Colonic mucosa (tissue), 4 donors: ENCODE data around the gene CUL7. TPM values are rescaled to one million over a fixed set of nuclear protein-coding genes. Genes with fewer than 3 reads are reported as not detected.

Experiments
- DNase-seq: peaks from one replicate; pipeline ENCODE4 v3.0.0-alpha.2; 2020
- H3K27ac ChIP-seq: fragments of 200-600 bp; one replicate; pipeline ENCODE4 v1.8.0; 2021
- H3K27me3 ChIP-seq: fragments of 200-600 bp; one replicate; pipeline ENCODE4 v1.8.0; 2021
- H3K36me3 ChIP-seq: fragments of 200-600 bp; one replicate; pipeline ENCODE4 v1.8.0; 2021
- H3K4me1 ChIP-seq: fragments of 200-600 bp; one replicate; pipeline ENCODE4 v1.8.0; 2021; ENCODE audit warnings: mild to moderate bottlenecking
- H3K4me3 ChIP-seq: fragments of 200-600 bp; one replicate; pipeline ENCODE4 v1.8.0; 2021
- H3K9ac ChIP-seq, 2 donors: one replicate each; pipeline ENCODE4 v1.7.0; 2013; ENCODE audit warnings: control low read depth in 2 of 2, low read depth in 2 of 2, low read length in 2 of 2
- H3K9me3 ChIP-seq: fragments of 200-600 bp; one replicate; pipeline ENCODE4 v1.8.0; 2021
- intact Hi-C: fragments of 100-400 bp; cut with DNase I; formaldehyde crosslinking; loops from one replicate; pipeline ENCODE4 v1.14.1; 2022
- total RNA-seq, 2 donors: library from RNA; stranded (reverse); fragmentation: NEBNext Ultra II Directional in 1 of 2; extraction: Animal tissue kit (Norgen Biotek cat#: 25700) in 1 of 2; gene quantifications; one replicate each; pipeline ENCODE4 v1.2.1, GENCODE V29; 2021
- TF ChIP-seq, protein P1 (sequence below): fragments of 200-600 bp; IDR thresholded peaks from one replicate; pipeline ENCODE4 v1.8.0; 2022; ENCODE audit warnings: antibody characterized with exemption, mild to moderate bottlenecking
- donor health status: healthy.
- donor health status: DM: no; HTN: no; CAD: no.
- donor health status: DM: no; HTN: no; CAD: no.

Gene CUL7
- 10 to 100 TPM; 13.7 to 15.3 TPM for total RNA-seq

DNA sequence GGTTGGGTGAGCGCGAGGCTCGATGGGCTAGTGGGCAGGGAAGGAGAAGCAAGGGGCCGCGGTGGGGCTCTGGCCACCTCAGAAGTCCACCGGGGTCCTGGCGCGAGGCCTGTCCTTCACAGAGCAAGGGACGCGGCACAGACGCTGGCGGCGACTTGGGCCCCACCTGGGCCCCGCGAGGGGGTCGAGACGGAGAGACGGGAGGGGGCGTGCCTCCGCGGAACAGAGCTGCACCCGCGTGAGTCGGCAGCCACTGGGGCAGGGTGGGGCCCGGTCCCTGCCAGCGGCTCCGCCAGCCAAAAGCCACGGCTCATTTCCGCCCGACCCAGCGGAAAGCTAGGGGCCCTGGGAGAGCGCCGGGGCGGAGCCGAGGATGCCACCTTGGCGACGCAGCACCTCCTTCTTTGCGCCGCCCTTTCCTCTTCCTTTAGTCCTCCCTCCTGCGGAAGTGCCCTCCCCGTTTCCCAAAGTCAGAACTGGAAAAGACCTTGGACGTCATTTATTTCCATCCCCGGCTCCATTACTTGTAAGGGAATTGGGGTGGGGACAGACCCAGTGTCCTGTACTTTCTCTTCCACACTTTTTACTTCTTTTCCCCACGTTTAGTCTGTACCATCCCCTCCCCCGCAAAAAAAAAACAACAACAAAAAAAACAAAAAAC, at the start of gene CUL7:
CUL7 (minus strand) TSS at position 307 of the 661 bp plus-strand sequence. CDS start 1,063 bp downstream, outside the sequence.
- H3K36me3 ChIP-seq, result no peaks in the 10 kb centered on the region
- intact Hi-C loops, result no loop called here
- H3K4me1 ChIP-seq, result peaks cover 14% of the 10 kb centered on the region
- H3K27me3 ChIP-seq, result no peaks in the 10 kb centered on the region
- peak; percentile 95 for DNase-seq
- no peaks in the 10 kb centered on the region for H3K9me3 ChIP-seq
- H3K4me3 ChIP-seq, result peak within 1 kb of the TSS; percentile 84
- H3K9ac ChIP-seq, result peak within 1 kb of the TSS; percentile 89 to 92
- H3K27ac ChIP-seq, result peak within 1 kb of the TSS; percentile 87
- TF ChIP-seq, protein P1, sequence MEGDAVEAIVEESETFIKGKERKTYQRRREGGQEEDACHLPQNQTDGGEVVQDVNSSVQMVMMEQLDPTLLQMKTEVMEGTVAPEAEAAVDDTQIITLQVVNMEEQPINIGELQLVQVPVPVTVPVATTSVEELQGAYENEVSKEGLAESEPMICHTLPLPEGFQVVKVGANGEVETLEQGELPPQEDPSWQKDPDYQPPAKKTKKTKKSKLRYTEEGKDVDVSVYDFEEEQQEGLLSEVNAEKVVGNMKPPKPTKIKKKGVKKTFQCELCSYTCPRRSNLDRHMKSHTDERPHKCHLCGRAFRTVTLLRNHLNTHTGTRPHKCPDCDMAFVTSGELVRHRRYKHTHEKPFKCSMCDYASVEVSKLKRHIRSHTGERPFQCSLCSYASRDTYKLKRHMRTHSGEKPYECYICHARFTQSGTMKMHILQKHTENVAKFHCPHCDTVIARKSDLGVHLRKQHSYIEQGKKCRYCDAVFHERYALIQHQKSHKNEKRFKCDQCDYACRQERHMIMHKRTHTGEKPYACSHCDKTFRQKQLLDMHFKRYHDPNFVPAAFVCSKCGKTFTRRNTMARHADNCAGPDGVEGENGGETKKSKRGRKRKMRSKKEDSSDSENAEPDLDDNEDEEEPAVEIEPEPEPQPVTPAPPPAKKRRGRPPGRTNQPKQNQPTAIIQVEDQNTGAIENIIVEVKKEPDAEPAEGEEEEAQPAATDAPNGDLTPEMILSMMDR, result no peak

DNA sequence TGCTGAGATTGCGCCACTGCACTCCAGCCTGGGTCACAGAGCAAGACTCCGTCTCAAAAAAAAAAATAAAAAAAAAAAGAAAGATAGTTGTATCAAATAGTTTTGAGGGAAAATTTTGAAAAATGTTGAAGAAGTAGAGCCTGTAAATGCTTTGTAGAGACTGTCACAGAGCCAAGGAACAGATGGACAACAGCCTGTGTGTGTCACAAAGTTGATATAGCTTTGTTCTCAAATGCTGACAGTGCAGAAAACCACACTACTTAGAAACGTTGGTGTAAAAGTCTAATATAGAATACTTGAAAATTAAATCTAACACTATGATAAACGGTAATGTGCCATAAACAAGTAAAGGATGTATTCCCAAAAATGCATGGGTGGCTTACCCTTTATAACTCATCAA, 47.8 kb upstream of the CUL7 start:
- H3K9me3 ChIP-seq, result no peaks in the 10 kb centered on the region
- H3K36me3 ChIP-seq, result no peaks in the 10 kb centered on the region
- no peaks in the 10 kb centered on the region for H3K4me1 ChIP-seq
- H3K4me3 ChIP-seq, result no peak overlapping the region
- no peak overlapping the region for H3K27ac ChIP-seq
- TF ChIP-seq, protein P1, result no peak
- intact Hi-C loops, result no loop called here
- no peaks in the 10 kb centered on the region for H3K27me3 ChIP-seq
- DNase-seq, result no peak
- H3K9ac ChIP-seq, result no peak overlapping the region

DNA sequence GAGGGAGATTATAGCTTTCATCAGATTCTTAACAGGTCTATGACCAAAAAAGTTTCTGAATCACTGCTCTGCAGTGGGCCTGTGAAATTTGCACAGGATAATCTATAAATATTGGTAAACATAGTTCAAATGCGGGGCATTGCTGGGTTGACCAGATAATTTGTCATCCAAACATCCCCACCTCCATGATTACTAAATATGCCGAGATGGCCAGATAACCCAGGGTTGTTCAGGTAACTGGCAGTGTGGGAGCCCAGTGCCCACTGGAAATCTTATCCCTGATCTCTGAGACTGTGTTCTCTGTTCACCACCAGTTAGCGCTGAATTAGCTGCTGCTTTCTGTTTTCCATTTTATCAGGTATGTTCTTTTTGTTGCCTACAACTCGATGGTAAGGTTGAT, 43.9 kb upstream of the CUL7 start:
- H3K9me3 ChIP-seq, result no peaks in the 10 kb centered on the region
- TF ChIP-seq, protein P1, result no peak
- no peak overlapping the region for H3K9ac ChIP-seq
- no peak overlapping the region for H3K27ac ChIP-seq
- H3K36me3 ChIP-seq, result no peaks in the 10 kb centered on the region
- no peak overlapping the region for H3K4me3 ChIP-seq
- H3K27me3 ChIP-seq, result no peaks in the 10 kb centered on the region
- H3K4me1 ChIP-seq, result no peaks in the 10 kb centered on the region
- DNase-seq, result no peak
- intact Hi-C loops, result no loop called here

DNA sequence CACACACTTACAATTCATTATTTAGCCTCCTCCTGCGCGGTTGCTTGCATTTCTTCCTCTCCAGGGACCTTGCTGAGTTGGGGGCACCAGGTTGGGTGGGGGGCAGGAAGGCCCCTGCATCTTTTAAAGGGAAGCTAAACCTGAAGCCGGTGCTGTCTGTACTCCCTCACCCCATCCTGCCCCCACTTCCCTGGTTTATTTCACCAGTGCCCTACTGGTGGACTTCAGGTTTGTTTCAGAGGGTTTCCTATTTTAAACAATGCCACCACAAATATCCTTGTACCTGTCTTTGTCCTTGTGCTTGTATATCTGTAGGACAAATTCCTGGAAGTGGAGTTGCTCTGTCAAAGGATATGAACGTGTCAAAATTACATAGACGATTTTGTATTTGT, 43.4 kb upstream of the CUL7 start:
- H3K9ac ChIP-seq, result no peak overlapping the region
- TF ChIP-seq, protein P1, result no peak
- H3K36me3 ChIP-seq, result no peaks in the 10 kb centered on the region
- H3K9me3 ChIP-seq, result no peaks in the 10 kb centered on the region
- intact Hi-C loops, result no loop called here
- DNase-seq, result no peak
- no peak overlapping the region for H3K4me3 ChIP-seq
- H3K27me3 ChIP-seq, result no peaks in the 10 kb centered on the region
- no peak overlapping the region for H3K27ac ChIP-seq
- no peaks in the 10 kb centered on the region for H3K4me1 ChIP-seq

DNA sequence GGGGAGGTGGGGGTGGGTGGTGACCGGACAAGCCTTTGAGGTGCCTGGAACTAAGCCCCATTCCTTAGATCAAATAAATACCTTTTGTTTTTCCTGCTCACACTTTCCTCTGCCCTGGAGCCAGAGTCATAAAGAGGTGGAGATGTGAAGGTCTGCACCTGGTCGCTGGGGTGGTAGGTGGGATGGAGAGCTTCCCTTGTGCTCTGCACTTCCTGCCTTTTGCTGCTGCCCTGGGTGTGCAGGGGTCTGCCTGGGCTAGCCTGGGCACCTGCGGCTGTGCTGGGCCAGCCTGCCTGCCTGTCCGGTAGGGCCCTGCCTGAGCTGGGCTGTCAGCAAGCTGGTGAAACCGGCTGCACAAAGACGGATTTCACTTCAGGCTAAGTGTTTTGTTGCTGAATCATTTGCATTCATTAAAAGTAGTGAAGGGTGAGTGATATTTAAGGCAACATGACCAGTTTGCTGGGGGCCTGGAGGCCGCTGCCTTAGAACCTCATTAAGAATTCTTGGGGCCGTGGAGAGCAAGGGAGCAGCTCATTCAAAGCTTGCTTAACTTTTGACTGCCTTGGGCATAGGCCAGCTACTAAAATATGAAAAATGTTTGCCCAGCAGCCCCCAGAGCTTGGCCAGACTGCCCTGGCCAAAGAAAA, 42.9 kb upstream of the CUL7 start:
- no peaks in the 10 kb centered on the region for H3K9me3 ChIP-seq
- H3K4me3 ChIP-seq, result no peak overlapping the region
- H3K36me3 ChIP-seq, result no peaks in the 10 kb centered on the region
- peak overlapping the region in 1 of 2 donors; percentile 60 for H3K9ac ChIP-seq
- intact Hi-C loops, result no loop called here
- DNase-seq, result no peak
- no peaks in the 10 kb centered on the region for H3K4me1 ChIP-seq
- H3K27ac ChIP-seq, result no peak overlapping the region
- no peaks in the 10 kb centered on the region for H3K27me3 ChIP-seq
- TF ChIP-seq, protein P1, result no peak
